ENCODE measurements around the gene CFAP46.

Gene CFAP46

GRCh38 chr10:132764108-132764507 lies 178.3 kb downstream of the CFAP46 start:
- DNase-seq = no peak

- no peak for DNase-seq
These were observed 178.8 kb downstream of the CFAP46 start for GRCh38 chr10:132763545-132763944.

- no peak for DNase-seq
These were observed 180.1 kb downstream of the CFAP46 start for GRCh38 chr10:132762267-132762666.

GRCh38 chr10:132761395-132762060 lies 180.8 kb downstream of the CFAP46 start:
- DNase-seq = no peak

GRCh38 chr10:132758865-132759264 lies 183.5 kb downstream of the CFAP46 start:
- DNase-seq = no peak
